A549 (cell line): Measurements from ENCODE around the gene S1PR2.

Experiments used
- CTCF ChIP-seq: fragments of >200 bp; sonication (Bioruptor Twin); formaldehyde crosslinking; IDR thresholded peaks from 3 replicates; pipeline ENCODE4 v1.5.1; 2016
- E2F6 ChIP-seq: IDR thresholded peaks from 2 replicates; pipeline ENCODE4 v1.6.1; 2012; ENCODE audit warnings: low read depth, borderline replicate concordance
- EP300 ChIP-seq, 2 experiments: fragments of >200 bp; sonication (Bioruptor Twin); formaldehyde crosslinking; IDR thresholded peaks; 2 replicates in 1 of 2; 3 replicates in 1 of 2; pipeline ENCODE4 v1.6.1; 2016 to 2017
- JUNB ChIP-seq: fragments of >200 bp; sonication (Bioruptor Twin); formaldehyde crosslinking; IDR thresholded peaks from 2 replicates; pipeline ENCODE4 v1.6.1; 2016
- KDM1A ChIP-seq: fragments of 200-600 bp; sonication (generic); IDR thresholded peaks from 2 replicates; pipeline ENCODE4 v1.6.1; 2016; ENCODE audit warnings: low read depth, mild to moderate bottlenecking
- MAZ ChIP-seq: fragments of 150-350 bp; IDR thresholded peaks from 2 replicates; pipeline ENCODE4 v1.6.1; 2014; ENCODE audit warnings: antibody characterized with exemption, low read depth, low read length, borderline replicate concordance
- MYC ChIP-seq: IDR thresholded peaks from 2 replicates; pipeline ENCODE4 v1.6.1; 2012; ENCODE audit warnings: mild to moderate bottlenecking, inconsistent platforms, low read length, improper control_type of control experiment, borderline replicate concordance
- POLR2A ChIP-seq: IDR thresholded peaks from 2 replicates; pipeline ENCODE4 v1.6.1; 2012; ENCODE audit warnings: mild to moderate bottlenecking, low read length
- RAD21 ChIP-seq, 2 experiments: fragments of >200 bp in 1 of 2; sonication (Bioruptor Twin) in 1 of 2; formaldehyde crosslinking in 1 of 2; IDR thresholded peaks in 1 of 2; conservative IDR thresholded peaks in 1 of 2; 2 replicates in 1 of 2; 3 replicates in 1 of 2; pipeline ENCODE4 v1.6.1; 2012 to 2018; ENCODE audit warnings: inconsistent platforms in 1 of 2
- RARB ChIP-seq: fragments of 250-450 bp; sonication (Bioruptor Pico); IDR thresholded peaks from 2 replicates; pipeline ENCODE4 v1.8.0; 2021; ENCODE audit warnings: mild to moderate bottlenecking, moderate library complexity
- RFX5 ChIP-seq: fragments of 450-650 bp; IDR thresholded peaks from 2 replicates; pipeline ENCODE4 v1.7.1; 2014; ENCODE audit warnings: antibody characterized with exemption, mild to moderate bottlenecking, moderate library complexity
- TF ChIP-seq, protein P1 (sequence below): IDR thresholded peaks from 2 replicates; pipeline ENCODE4 v1.6.1; 2012

DNA sequence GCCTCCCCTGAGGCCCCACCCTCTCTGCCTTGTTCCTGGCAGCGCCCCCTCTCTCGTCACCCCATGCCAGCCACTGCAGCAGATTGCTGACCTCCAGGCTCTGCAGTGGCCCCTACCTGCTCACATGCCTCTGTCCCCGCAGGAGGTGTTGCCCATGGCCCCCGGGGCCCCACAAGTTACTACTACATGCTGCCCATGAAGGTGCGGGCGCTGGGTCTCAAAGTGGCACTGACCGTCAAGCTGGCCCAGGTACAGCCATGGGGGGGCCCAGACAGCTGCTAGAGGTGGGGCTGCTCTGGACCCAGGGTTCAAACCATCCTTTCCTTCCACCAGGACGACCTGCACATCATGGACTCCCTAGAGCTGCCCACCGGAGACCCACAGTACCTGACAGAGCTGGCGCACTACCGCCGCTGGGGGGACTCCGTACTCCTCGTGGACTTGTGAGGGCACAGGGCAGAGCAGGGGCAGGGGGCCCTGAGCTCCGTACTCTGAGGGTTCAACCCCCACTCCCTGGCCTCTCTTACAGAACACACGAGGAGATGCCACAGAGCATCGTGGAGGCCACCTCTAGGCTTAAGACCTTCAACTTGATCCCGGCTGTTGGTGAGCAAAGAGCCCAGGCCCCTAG, 27.1 kb upstream of the S1PR2 start:
- TF ChIP-seq RARB: no peak
- TF ChIP-seq POLR2A: no peak
- no peak for TF ChIP-seq MAZ
- no peak for TF ChIP-seq RFX5
- TF ChIP-seq MYC: no peak
- TF ChIP-seq, protein P1, sequence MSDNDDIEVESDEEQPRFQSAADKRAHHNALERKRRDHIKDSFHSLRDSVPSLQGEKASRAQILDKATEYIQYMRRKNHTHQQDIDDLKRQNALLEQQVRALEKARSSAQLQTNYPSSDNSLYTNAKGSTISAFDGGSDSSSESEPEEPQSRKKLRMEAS: no peak
- no peak for TF ChIP-seq CTCF
- no peak for TF ChIP-seq EP300 (IDR thresholded peaks at IDR 0.05)
- TF ChIP-seq RAD21 (conservative IDR thresholded peaks at IDR 0.05 in 1 of 2, IDR thresholded peaks at IDR 0.05 in 1 of 2): no peak
- no peak for TF ChIP-seq E2F6
- TF ChIP-seq KDM1A: no peak
- TF ChIP-seq JUNB: no peak
